Anterior cingulate cortex (tissue), 58 donors: ENCODE measurements around the gene CDK10.
A peak's percentile ranks its signal among the peaks of the same experiment; 100 is the strongest.
"Not testable (repeated sequence)": the region's sequence is repeated elsewhere in the genome, so short reads cannot be mapped to it uniquely, and the experiment has no call there.

Experiments
- DNase-seq, 58 donors: peaks; one replicate each; lab custom pipeline; 2025; lab: John Stamatoyannopoulos, UW

The CDK10 gene

GRCh38 chr16:89694784-89695085 is 8.2 kb downstream of the CDK10 start:
- peak in 1 of 58 donors; percentile 52 for DNase-seq

GRCh38 chr16:89695086-89695874 is 8.8 kb downstream of the CDK10 start:
- peak in 6 of 58 donors; percentile 21 to 52 (median 32) for DNase-seq

GRCh38 chr16:89695875-89696669 is 9.6 kb downstream of the CDK10 start:
- peak in 1 of 58 donors; percentile 51 for DNase-seq

GRCh38 chr16:89696670-89697128 is 10.2 kb downstream of the CDK10 start:
- no peak for DNase-seq

GRCh38 chr16:89697161-89697615 is 10.7 kb downstream of the CDK10 start:
- DNase-seq, result peak in 1 of 58 donors; percentile 17

GRCh38 chr16:89697616-89698331 is 11.3 kb downstream of the CDK10 start:
- no peak for DNase-seq

GRCh38 chr16:89698717-89699116 is 12.2 kb downstream of the CDK10 start:
- DNase-seq, result not testable (repeated sequence)

GRCh38 chr16:89699629-89700099 is 13.2 kb downstream of the CDK10 start:
- DNase-seq, result not testable (repeated sequence)

- DNase-seq, result peak; percentile 67 to 99 (median 97)
Observed at GRCh38 chr16:89700100-89700648, 13.7 kb downstream of the CDK10 start.

GRCh38 chr16:89700649-89701424 is 14.3 kb downstream of the CDK10 start:
- peak in 2 of 58 donors; percentile 27 to 33 for DNase-seq

- peak in 57 of 58 donors; percentile 32 to 94 (median 82) for DNase-seq
Observed at GRCh38 chr16:89701425-89702406, 15.2 kb downstream of the CDK10 start, which contains the start of gene SPATA2L. TSS of gene SPATA2L (minus strand) at chr16:89701705. CDS start at chr16:89701232, 473 bp downstream.

GRCh38 chr16:89704281-89704680 is 17.8 kb downstream of the CDK10 start:
- DNase-seq, result no peak

- no peak for DNase-seq
Observed at GRCh38 chr16:89705006-89705405, 18.5 kb downstream of the CDK10 start.

GRCh38 chr16:89706518-89707260 is 20.2 kb downstream of the CDK10 start:
- no peak for DNase-seq

- no peak for DNase-seq
Observed at GRCh38 chr16:89707695-89708094, 21.2 kb downstream of the CDK10 start.

- DNase-seq, result no peak
Observed at GRCh38 chr16:89708481-89708931, 22.0 kb downstream of the CDK10 start.

- DNase-seq, result no peak
Observed at GRCh38 chr16:89709166-89709565, 22.7 kb downstream of the CDK10 start.
